ENCODE data around the gene TRIM33. TPM values are rescaled to one million over a fixed set of nuclear protein-coding genes. Genes with fewer than 3 reads are reported as not detected.
A peak's percentile ranks its signal among the peaks of the same experiment; 100 is the strongest.

Gene TRIM33
- total and polyA plus RNA-seq, 2 experiments from 2014 or later = 27.5 to 41.1 TPM

DNA sequence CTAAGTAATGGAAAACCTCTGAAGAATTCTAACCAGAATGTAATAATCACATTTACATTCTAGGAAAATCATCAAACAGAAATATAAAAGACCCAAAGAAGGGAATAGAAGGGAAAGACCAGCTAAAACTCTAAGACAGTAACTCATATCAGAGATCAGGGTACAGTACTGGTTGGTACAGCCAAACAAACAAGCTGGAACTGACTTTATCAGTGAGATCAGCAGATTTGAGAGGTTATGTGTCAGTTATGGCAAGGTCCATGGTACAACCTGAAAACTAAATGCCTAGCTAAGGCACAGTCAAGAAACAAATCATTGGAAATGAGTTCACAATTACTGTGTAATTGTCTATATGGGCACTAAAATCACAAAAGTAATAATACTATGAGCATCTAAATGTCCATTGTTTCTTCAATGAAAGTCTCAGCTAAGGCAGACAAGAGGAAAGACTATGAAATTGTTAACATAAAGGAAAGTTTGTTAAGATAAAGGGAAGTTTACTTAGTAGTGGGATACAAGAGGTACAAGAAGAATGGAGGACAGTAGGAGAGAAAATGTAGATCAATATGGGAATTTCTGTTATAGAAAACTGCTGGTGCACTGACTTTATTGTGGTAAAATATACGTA lies 75.8 kb downstream of the TRIM33 start:
- WGBS (ENCODE audit: low lambda C conversion rate, missing lambda C conversion rate) = 93% methylated on average over 1 of the region's 1 CpG
- Histone ChIP-seq H3K27ac (peak overlapping the region; percentile 16), H3K4me2 (no peak overlapping the region), H3K9me2 (replicated peaks; ENCODE audit: insufficient read depth) (no peaks in the 10 kb centered on the region), H3K9me3 (ENCODE audit: low read depth) (no peaks in the 10 kb centered on the region), H3K4me1 (ENCODE audit: insufficient read depth) (no peaks in the 10 kb centered on the region), H3K79me2 (peaks cover 29% of the 10 kb centered on the region), H3K4me3 (no peak overlapping the region), H3K27me3 (no peaks in the 10 kb centered on the region), H2AFZ (no peak overlapping the region), H4K20me1 (ENCODE audit: insufficient read depth, poor library complexity, severe bottlenecking) (no peaks in the 10 kb centered on the region), H3K36me3 (replicated peaks; ENCODE audit: insufficient read depth, low read depth) (no peaks in the 10 kb centered on the region)
- no peak for DNase-seq (ENCODE audit: low spot score)
- TF ChIP-seq EZH2phosphoT487 (IDR thresholded peaks at IDR 0.05; ENCODE audit: low read depth, severe bottlenecking, unreplicated experiment) (no peak), EZH2 (IDR thresholded peaks at IDR 0.05; ENCODE audit: borderline replicate concordance) (no peak)
- TF ChIP-seq, protein P1, sequence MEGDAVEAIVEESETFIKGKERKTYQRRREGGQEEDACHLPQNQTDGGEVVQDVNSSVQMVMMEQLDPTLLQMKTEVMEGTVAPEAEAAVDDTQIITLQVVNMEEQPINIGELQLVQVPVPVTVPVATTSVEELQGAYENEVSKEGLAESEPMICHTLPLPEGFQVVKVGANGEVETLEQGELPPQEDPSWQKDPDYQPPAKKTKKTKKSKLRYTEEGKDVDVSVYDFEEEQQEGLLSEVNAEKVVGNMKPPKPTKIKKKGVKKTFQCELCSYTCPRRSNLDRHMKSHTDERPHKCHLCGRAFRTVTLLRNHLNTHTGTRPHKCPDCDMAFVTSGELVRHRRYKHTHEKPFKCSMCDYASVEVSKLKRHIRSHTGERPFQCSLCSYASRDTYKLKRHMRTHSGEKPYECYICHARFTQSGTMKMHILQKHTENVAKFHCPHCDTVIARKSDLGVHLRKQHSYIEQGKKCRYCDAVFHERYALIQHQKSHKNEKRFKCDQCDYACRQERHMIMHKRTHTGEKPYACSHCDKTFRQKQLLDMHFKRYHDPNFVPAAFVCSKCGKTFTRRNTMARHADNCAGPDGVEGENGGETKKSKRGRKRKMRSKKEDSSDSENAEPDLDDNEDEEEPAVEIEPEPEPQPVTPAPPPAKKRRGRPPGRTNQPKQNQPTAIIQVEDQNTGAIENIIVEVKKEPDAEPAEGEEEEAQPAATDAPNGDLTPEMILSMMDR (IDR thresholded peaks at IDR 0.05; ENCODE audit: poor library complexity) = no peak

DNA sequence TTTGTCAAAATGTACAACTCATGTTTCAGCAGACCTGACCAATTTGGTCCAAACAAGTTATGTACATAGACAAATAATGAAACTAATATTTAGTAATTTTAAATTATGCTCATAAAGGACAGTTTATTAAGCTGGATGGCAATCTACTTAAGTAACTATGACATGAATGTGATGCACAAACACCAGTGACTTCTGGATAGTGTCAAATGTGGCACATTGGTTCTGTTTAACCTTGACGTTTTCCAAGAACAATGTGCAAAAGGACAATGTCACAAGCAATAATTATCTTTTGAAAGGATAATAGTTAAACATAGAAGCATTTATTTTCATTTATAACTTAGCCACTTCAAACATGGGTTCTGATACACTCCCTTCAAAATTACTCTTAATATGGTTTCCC lies 80.0 kb downstream of the TRIM33 start:
- no peak overlapping the region for H2AFZ ChIP-seq
- peaks cover 13% of the 10 kb centered on the region for H3K79me2 ChIP-seq
- H3K4me3 ChIP-seq = no peak overlapping the region
- TF ChIP-seq, protein P1 (IDR thresholded peaks at IDR 0.05; ENCODE audit: poor library complexity) = no peak
- TF ChIP-seq EZH2phosphoT487 (IDR thresholded peaks at IDR 0.05; ENCODE audit: low read depth, severe bottlenecking, unreplicated experiment) = no peak
- no peak for TF ChIP-seq EZH2 (IDR thresholded peaks at IDR 0.05; ENCODE audit: borderline replicate concordance)
- H3K36me3 ChIP-seq (replicated peaks; ENCODE audit: insufficient read depth, low read depth) = no peaks in the 10 kb centered on the region
- no peaks in the 10 kb centered on the region for H3K9me2 ChIP-seq (replicated peaks; ENCODE audit: insufficient read depth)
- H3K27ac ChIP-seq = no peak overlapping the region
- H3K9me3 ChIP-seq (ENCODE audit: low read depth) = no peaks in the 10 kb centered on the region
- DNase-seq (ENCODE audit: low spot score) = no peak
- H3K4me1 ChIP-seq (ENCODE audit: insufficient read depth) = no peaks in the 10 kb centered on the region
- WGBS (ENCODE audit: low lambda C conversion rate, missing lambda C conversion rate) = 61% methylated on average over 1 of the region's 1 CpG
- no peaks in the 10 kb centered on the region for H3K27me3 ChIP-seq
- H4K20me1 ChIP-seq (ENCODE audit: insufficient read depth, poor library complexity, severe bottlenecking) = no peaks in the 10 kb centered on the region
- no peak overlapping the region for H3K4me2 ChIP-seq

DNA sequence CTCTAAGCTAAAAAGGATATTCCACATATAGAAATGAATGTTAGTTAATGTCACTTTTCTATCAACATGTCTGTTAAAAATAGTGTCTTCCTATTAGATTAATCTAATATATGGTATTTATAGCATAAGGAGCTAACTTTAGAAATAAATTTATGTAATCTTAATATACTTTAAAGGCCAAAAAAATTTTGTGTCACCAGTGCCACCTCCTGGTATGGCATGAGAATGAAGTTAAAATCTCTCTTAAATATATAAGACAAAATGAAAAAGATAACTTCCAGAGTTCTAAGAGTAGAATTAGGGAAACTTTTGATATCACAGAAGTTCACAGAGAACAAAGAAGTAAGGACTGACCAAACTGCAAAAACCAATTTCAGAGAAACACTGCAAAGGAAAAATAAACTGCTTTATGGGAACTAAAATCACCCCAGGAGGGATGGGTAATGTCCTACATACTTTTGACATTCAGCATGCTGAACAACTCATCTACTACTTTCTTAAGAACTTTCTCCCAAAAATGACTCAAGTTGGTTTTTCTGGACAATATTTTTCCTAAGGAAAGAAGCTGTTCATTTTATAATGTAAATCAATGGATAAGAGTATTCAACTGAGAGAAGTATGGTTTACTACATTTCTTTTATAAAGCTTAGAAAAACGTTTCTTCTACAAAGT lies 82.8 kb downstream of the TRIM33 start:
- Histone ChIP-seq H3K27ac (no peak overlapping the region), H3K27me3 (no peaks in the 10 kb centered on the region), H3K36me3 (replicated peaks; ENCODE audit: insufficient read depth, low read depth) (no peaks in the 10 kb centered on the region), H3K9me2 (replicated peaks; ENCODE audit: insufficient read depth) (no peaks in the 10 kb centered on the region), H2AFZ (no peak overlapping the region), H3K9me3 (ENCODE audit: low read depth) (no peaks in the 10 kb centered on the region), H3K4me3 (no peak overlapping the region), H3K4me1 (ENCODE audit: insufficient read depth) (no peaks in the 10 kb centered on the region), H4K20me1 (ENCODE audit: insufficient read depth, poor library complexity, severe bottlenecking) (no peaks in the 10 kb centered on the region), H3K79me2 (peaks cover 4% of the 10 kb centered on the region), H3K4me2 (no peak overlapping the region)
- WGBS (ENCODE audit: low lambda C conversion rate, missing lambda C conversion rate) = 68% methylated on average over 1 of the region's 1 CpG
- peak; percentile 13 for DNase-seq (ENCODE audit: low spot score)
- TF ChIP-seq, protein P1 (IDR thresholded peaks at IDR 0.05; ENCODE audit: poor library complexity) = peak; percentile 55
- no peak for TF ChIP-seq EZH2 (IDR thresholded peaks at IDR 0.05; ENCODE audit: borderline replicate concordance)
